Gastrocnemius medialis (tissue), 4 donors: ENCODE measurements around the gene PPDPF. TPM values are rescaled to one million over a fixed set of nuclear protein-coding genes. Genes with fewer than 3 reads are reported as not detected.

ENCODE experiments used
- ATAC-seq, 2 donors: fragments of 150-250 bp; one replicate each; pipeline ENCODE4 v1.9.1; 2016
- DNase-seq, 2 donors: peaks; one replicate each; pipeline ENCODE4 v3.0.0-alpha.2; 2019
- H3K27ac ChIP-seq, 4 donors: fragments of 200-600 bp; sonication (generic); 1 replicate in 1 of 4; 2 replicates in 3 of 4; pipeline ENCODE4 v1.5.1; 2016 to 2018; ENCODE audit warnings: mild to moderate bottlenecking in 2 of 4, moderate library complexity in 1 of 4
- H3K27me3 ChIP-seq, 3 donors: fragments of 200-600 bp; sonication (generic) in 2 of 3; 1 replicate in 1 of 3; 2 replicates in 2 of 3; pipeline versions ENCODE4 v1.5.1 to v1.6.0; 2016 to 2019; ENCODE audit warnings: mild to moderate bottlenecking in 1 of 3, moderate library complexity in 1 of 3
- H3K36me3 ChIP-seq, 2 donors: fragments of 200-600 bp; sonication (generic) in 1 of 2; one replicate each; pipeline ENCODE4 v1.5.1; 2017 to 2018
- H3K4me1 ChIP-seq, 2 donors: fragments of 200-600 bp; sonication (generic) in 1 of 2; one replicate each; pipeline ENCODE4 v1.5.1; 2016 to 2017; ENCODE audit warnings: mild to moderate bottlenecking in 2 of 2
- H3K4me3 ChIP-seq, 4 donors: fragments of 200-600 bp; sonication (generic) in 3 of 4; 1 replicate in 1 of 4; 2 replicates in 3 of 4; pipeline ENCODE4 v1.5.1; 2016 to 2019; ENCODE audit warnings: mild to moderate bottlenecking in 2 of 4
- H3K9me3 ChIP-seq, 3 donors: fragments of 200-600 bp; sonication (generic) in 2 of 3; 1 replicate in 1 of 3; 2 replicates in 2 of 3; pipeline ENCODE4 v1.5.1; 2016 to 2019
- CTCF ChIP-seq, 5 experiments: fragments of 450-650 bp in 3 of 5; fragments of 200-600 bp in 2 of 5; sonication (generic) in 2 of 5; IDR thresholded peaks in 4 of 5; conservative IDR thresholded peaks in 1 of 5; 1 replicate in 4 of 5; 2 replicates in 1 of 5; pipeline ENCODE4 v1.5.1; 2016 to 2019; ENCODE audit warnings: antibody characterized with exemption in 5 of 5, mild to moderate bottlenecking in 3 of 5, moderate library complexity in 3 of 5
- POLR2A ChIP-seq, 2 donors: fragments of 450-650 bp; IDR thresholded peaks; one replicate each; pipeline ENCODE4 v1.6.1; 2017; ENCODE audit warnings: antibody characterized with exemption in 2 of 2, mild to moderate bottlenecking in 2 of 2, moderate library complexity in 2 of 2
- in situ Hi-C, 4 donors: fragments of 200-750 bp; cut with MboI; loops; one replicate each; pipeline versions ENCODE4 v1.15.0 to v1.8.0; 2017; ENCODE audit warnings: low sequenced_read_pairs in 4 of 4
- intact Hi-C: fragments of 100-400 bp; cut with DNase I; formaldehyde crosslinking; loops from one replicate; pipeline ENCODE4 v1.15.1; 2023; ENCODE audit warnings: low total_unique reads
- total RNA-seq, 4 donors: library from RNA; depleted of rRNA; stranded (reverse); fragments of >200 nt; gene quantifications; one replicate each; pipeline versions ENCODE4 v1.1.0 to v1.2.3, GENCODE V29; 2016

PPDPF gene
- total RNA-seq, 4 donors from 2014 or later = 50.2 to 207 (median 76.1) TPM

DNA sequence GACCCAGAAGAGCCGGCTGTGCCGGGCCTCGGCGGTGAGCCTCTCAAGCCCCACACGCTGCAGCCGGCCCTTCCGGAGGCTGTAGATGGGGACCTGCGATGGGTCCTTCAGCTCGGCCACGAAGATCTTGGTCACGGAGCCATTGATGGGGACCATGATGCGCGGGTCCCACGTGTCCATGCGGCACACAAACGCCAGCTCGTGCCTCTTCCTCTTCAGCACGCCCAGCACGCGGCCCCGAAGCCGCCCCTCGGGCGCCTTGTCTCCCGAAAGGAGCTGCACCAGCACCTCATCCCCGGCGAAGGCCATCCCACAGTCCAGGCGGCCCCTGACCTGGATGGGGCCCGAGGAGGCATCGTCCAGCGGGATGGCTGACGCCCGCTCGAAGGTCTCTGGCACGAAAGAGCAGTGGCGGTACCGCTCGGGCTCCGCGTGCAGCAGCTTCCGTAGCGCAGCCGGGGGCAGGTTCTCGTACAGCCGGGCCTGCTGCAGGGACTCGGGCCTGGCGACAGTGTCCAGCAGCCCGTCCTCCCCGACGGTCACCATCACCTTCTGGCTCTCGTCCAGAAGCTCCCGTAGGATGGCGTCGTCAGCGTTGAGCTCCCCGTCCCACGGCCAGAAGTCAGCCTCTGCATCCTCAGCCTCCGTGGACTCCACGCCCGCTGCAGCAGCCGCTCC lies 44.6 kb downstream of the PPDPF start:
- DNase-seq (no peak), ATAC-seq (no peak)
- TF ChIP-seq CTCF (IDR thresholded peaks at IDR 0.05 in 4 of 5, conservative IDR thresholded peaks at IDR 0.05 in 1 of 5) (no peak), POLR2A (IDR thresholded peaks at IDR 0.05) (no peak)
- Histone ChIP-seq H3K27ac (no peak overlapping the region), H3K9me3 (no peaks in the 10 kb centered on the region), H3K27me3 (no peaks in the 10 kb centered on the region), H3K4me1 (no peaks in the 10 kb centered on the region), H3K4me3 (no peak overlapping the region), H3K36me3 (peaks cover 0 to 5% of the 10 kb centered on the region in 2 donors)
- in situ Hi-C loops (no loop called here), intact Hi-C loops (no loop called here)

- no peak overlapping the region for H3K27ac ChIP-seq
- H3K36me3 ChIP-seq = peaks cover 0 to under 1% of the 10 kb centered on the region in 2 donors
- H3K9me3 ChIP-seq = no peaks in the 10 kb centered on the region
- H3K4me1 ChIP-seq = no peaks in the 10 kb centered on the region
- TF ChIP-seq POLR2A (IDR thresholded peaks at IDR 0.05) = no peak
- no peak for TF ChIP-seq CTCF (IDR thresholded peaks at IDR 0.05 in 4 of 5, conservative IDR thresholded peaks at IDR 0.05 in 1 of 5)
- no peak for ATAC-seq
- in situ Hi-C loops (no loop called here), intact Hi-C loops (no loop called here)
- no peak overlapping the region for H3K4me3 ChIP-seq
- DNase-seq = no peak
- H3K27me3 ChIP-seq = no peaks in the 10 kb centered on the region
Observed at GRCh38 chr20:63565699-63566335, 45.3 kb downstream of the PPDPF start.

DNA sequence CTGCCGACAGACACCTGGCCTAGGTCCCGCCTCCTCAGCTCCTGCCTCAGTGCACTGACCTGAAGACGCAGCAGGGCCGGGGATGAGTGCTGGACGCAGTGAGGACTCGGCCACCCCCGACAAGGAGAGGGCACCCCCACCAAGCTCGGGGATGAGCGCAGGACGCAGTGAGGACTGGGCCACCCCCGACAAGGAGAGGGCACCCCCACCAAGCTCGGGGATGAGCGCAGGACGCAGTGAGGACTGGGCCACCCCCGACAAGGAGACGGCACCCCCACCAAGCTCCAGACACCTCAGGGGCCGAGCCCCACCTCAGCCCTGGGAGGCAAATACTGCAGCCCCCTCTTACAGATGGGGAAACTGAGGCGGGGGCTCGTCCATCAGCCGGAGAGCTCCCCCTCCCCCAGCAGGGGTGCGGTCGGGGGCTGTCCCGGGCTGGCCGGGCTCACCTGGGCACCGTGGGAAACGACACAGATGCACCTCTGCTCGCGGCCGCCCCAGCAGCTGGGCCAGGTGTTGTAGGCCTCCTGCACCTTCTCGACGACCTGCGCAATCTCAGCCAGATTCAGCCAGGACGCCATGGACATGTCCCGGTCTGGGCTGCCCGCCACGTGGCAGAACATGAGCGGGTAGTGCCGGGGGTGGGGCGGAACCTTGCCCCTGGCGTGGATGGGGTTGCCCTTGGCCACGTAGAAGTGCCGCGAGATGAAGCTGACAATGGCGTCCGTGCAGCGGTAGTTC lies 46.0 kb downstream of the PPDPF start:
- DNase-seq = no peak
- Histone ChIP-seq H3K4me1 (no peaks in the 10 kb centered on the region), H3K4me3 (no peak overlapping the region), H3K27me3 (no peaks in the 10 kb centered on the region), H3K9me3 (no peaks in the 10 kb centered on the region), H3K27ac (no peak overlapping the region), H3K36me3 (no peaks in the 10 kb centered on the region)
- in situ Hi-C loops = no loop called here
- TF ChIP-seq CTCF (IDR thresholded peaks at IDR 0.05 in 4 of 5, conservative IDR thresholded peaks at IDR 0.05 in 1 of 5) = no peak
- no peak for TF ChIP-seq POLR2A (IDR thresholded peaks at IDR 0.05)
- intact Hi-C loops = no loop called here
- ATAC-seq = no peak

DNA sequence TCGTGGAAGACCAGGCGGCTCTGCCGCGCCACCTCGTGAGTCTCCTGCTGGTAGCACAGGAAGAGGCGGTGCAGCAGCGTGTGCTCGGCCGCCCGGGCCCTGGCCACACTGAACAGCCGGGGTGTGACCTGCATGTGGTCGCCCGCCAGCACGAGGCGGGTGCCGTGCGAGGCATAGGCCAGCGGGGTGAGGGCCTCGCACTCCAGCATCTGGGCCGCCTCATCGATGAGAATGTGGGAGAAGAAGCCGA lies 46.5 kb downstream of the PPDPF start:
- Histone ChIP-seq H3K27me3 (no peaks in the 10 kb centered on the region), H3K27ac (no peak overlapping the region), H3K9me3 (no peaks in the 10 kb centered on the region), H3K4me3 (no peak overlapping the region), H3K4me1 (no peaks in the 10 kb centered on the region), H3K36me3 (no peaks in the 10 kb centered on the region)
- in situ Hi-C loops = no loop called here
- intact Hi-C loops = no loop called here
- ATAC-seq (no peak), DNase-seq (no peak)
- TF ChIP-seq CTCF (IDR thresholded peaks at IDR 0.05 in 4 of 5, conservative IDR thresholded peaks at IDR 0.05 in 1 of 5) (no peak), POLR2A (IDR thresholded peaks at IDR 0.05) (no peak)
